Osteocyte (in vitro differentiated cells): ENCODE results near the gene BDKRB2. TPM values are rescaled to one million over a fixed set of nuclear protein-coding genes. Genes with fewer than 3 reads are reported as not detected.

Experiments
- DNase-seq: peaks from one replicate; pipeline ENCODE4 v3.0.0; 2021; ENCODE audit warnings: mixed read lengths; ENCODE audit not compliant: unreplicated experiment; ENCODE audit errors: extremely low spot score
- H3K27ac Mint-ChIP-seq: one replicate; pipeline ENCODE4 v1.8.0; 2021; ENCODE audit warnings: mild to moderate bottlenecking, mixed read lengths; ENCODE audit not compliant: unreplicated experiment
- H3K27me3 Mint-ChIP-seq: one replicate; pipeline ENCODE4 v1.8.0; 2021; ENCODE audit warnings: mixed read lengths; ENCODE audit not compliant: unreplicated experiment
- H3K36me3 Mint-ChIP-seq: one replicate; pipeline ENCODE4 v1.8.0; 2021; ENCODE audit warnings: mixed read lengths; ENCODE audit not compliant: unreplicated experiment
- H3K4me1 Mint-ChIP-seq: one replicate; pipeline ENCODE4 v1.8.0; 2021; ENCODE audit warnings: mixed read lengths; ENCODE audit not compliant: unreplicated experiment
- H3K4me3 Mint-ChIP-seq: one replicate; pipeline ENCODE4 v1.8.0; 2021; ENCODE audit warnings: mild to moderate bottlenecking, moderate library complexity, mixed read lengths; ENCODE audit not compliant: unreplicated experiment
- H3K9me3 Mint-ChIP-seq: one replicate; pipeline ENCODE4 v1.8.0; 2021; ENCODE audit warnings: mixed read lengths; ENCODE audit not compliant: unreplicated experiment
- CTCF ChIP-seq: fragments of 200-600 bp; sonication (generic); IDR thresholded peaks from 2 replicates; pipeline ENCODE4 v1.5.0; 2021; ENCODE audit warnings: antibody characterized with exemption, mild to moderate bottlenecking, moderate library complexity
- total RNA-seq: library from RNA; stranded (reverse); gene quantifications from 2 replicates; pipeline ENCODE4 v1.2.1, GENCODE V29; 2021

The BDKRB2 gene
- total RNA-seq, 1 donor from 2014 or later: 0.40 TPM

GRCh38 chr14:96164861-96165490, 39.7 kb upstream of the BDKRB2 start:
- Mint-ChIP-seq H3K4me3 (no peak overlapping the region), H3K27me3 (peaks cover 14% of the 10 kb centered on the region), H3K4me1 (peaks cover 12% of the 10 kb centered on the region), H3K36me3 (no peaks in the 10 kb centered on the region), H3K27ac (no peak overlapping the region), H3K9me3 (no peaks in the 10 kb centered on the region)
- TF ChIP-seq CTCF: no peak
- DNase-seq: no peak

GRCh38 chr14:96165493-96166436, 38.9 kb upstream of the BDKRB2 start:
- peaks cover 12% of the 10 kb centered on the region for H3K4me1 Mint-ChIP-seq
- DNase-seq: no peak
- H3K27ac Mint-ChIP-seq: no peak overlapping the region
- TF ChIP-seq CTCF: no peak
- no peak overlapping the region for H3K4me3 Mint-ChIP-seq
- no peaks in the 10 kb centered on the region for H3K9me3 Mint-ChIP-seq
- H3K27me3 Mint-ChIP-seq: peaks cover 20% of the 10 kb centered on the region
- no peaks in the 10 kb centered on the region for H3K36me3 Mint-ChIP-seq

GRCh38 chr14:96166461-96167223, 38.0 kb upstream of the BDKRB2 start:
- Mint-ChIP-seq H3K36me3 (no peaks in the 10 kb centered on the region), H3K4me3 (no peak overlapping the region), H3K4me1 (peaks cover 12% of the 10 kb centered on the region), H3K27ac (no peak overlapping the region), H3K9me3 (no peaks in the 10 kb centered on the region), H3K27me3 (peaks cover 26% of the 10 kb centered on the region)
- DNase-seq: no peak
- TF ChIP-seq CTCF: no peak

- no peaks in the 10 kb centered on the region for H3K9me3 Mint-ChIP-seq
- DNase-seq: no peak
- H3K4me1 Mint-ChIP-seq: peaks cover 12% of the 10 kb centered on the region
- H3K36me3 Mint-ChIP-seq: no peaks in the 10 kb centered on the region
- no peak for TF ChIP-seq CTCF
- no peak overlapping the region for H3K27ac Mint-ChIP-seq
- peaks cover 30% of the 10 kb centered on the region for H3K27me3 Mint-ChIP-seq
- no peak overlapping the region for H3K4me3 Mint-ChIP-seq
Observed at GRCh38 chr14:96167224-96168148, 37.2 kb upstream of the BDKRB2 start.
